NCI-H82 treated with DMSO at 0.1 percent for 48 hours (cell line): Measurements from ENCODE around the gene MRPL10.
A peak's percentile ranks its signal among the peaks of the same experiment; 100 is the strongest.

Experiments
- DNase-seq: peaks from one replicate; lab custom pipeline; 2025; ENCODE audit not compliant: unreplicated experiment; lab: John Stamatoyannopoulos, UW

MRPL10 gene

DNA sequence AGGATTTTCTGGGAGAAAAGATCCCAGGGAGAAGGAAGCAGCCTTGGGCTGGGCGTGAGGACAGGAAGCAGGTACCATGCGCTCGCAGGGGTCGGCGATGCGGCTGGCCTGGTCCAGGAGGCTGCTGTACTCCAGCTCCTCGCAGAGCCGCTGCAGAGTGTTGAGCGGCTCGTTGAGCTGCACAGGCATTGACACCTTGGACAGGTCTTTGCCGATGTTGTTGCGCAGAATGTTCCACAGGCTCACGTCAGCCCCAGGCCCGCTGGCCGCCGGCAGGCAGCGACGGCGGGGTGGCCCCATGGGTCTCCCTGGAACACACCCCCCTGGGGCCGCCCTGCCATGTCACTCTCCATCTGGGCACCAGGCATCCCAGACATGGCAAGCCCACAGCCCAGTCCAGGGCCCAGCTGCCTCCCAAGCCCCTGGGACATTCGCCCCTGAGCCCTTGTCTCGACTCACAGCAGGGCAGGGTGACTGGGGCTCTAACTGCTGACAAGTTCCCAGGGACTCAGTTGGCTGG lies 17.8 kb downstream of the MRPL10 start:
- no peak for DNase-seq

DNA sequence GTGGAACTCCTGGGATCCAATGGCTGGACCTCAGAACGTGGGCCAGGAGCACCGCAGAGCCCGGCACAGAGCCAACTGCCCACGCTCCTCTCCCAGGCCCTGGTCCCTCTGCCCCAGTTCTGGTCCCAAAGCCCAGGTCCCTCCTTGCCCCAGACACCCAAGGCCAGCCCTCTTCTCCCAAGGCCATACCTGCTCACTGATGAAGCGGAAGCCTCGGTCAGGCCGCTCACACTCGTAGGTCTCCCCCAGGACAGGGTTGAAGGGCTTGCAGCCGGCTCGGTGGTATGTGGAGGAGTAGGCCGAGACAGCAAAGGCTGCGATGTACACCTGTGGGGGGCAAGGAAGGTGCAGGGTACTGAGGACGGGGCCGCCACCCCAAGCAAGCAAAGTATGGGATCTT lies 18.3 kb downstream of the MRPL10 start:
- no peak for DNase-seq

DNA sequence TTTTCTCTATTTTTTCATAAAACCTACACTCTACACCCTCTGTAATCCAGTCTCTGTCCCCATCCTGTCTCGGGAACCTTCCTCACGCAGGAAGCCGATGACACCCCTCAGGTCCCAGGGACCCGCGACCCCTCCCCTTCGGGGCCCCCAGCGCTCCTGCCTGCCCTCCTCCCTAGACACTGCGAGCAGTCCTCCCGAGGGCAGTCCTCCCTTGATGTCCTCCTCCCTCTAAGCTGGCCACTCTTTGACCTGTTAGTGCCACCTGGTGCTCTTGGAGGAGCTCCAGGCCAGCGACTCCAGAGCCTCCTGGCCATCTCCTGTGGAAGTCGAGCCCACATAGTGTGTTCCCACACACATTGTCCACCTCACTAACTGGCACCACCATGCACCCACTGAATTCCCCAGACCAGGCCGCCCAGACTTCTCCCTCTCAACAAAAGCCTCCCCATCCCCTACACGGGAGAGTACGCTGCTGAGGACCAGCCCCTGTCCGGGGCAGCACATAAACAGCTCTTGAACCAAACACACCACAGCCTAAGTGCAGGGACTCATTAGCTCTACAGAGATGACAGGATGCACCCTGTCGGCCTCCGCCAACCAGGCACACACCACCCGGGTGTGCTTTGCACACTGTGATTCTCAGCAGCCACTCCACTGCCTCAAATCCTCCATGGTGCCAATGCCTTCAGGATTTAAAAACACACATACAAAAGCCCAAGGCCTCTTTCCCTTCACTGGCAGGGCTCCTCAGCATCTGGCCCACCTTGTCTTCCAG lies 19.0 kb downstream of the MRPL10 start:
- DNase-seq, result no peak

DNA sequence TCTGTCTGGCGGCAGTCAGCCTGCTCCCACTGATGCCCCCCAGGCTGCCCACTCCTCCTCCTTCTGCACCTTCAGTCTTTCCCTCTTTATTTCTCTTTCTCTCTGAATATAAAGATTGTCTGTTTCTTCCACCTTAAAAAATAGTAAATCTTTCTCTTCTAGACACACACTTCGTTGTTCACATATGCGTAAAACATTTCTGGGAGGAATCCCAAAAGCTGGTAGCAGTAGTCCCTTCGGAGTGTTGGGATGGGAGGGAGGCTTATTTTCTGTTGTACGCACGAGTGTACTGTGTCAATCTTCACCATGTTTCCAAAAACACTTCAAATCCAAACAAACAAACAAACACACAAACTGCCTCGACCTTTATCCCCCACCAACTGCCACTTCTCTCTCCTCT lies 19.6 kb downstream of the MRPL10 start:
- DNase-seq, result no peak

DNA sequence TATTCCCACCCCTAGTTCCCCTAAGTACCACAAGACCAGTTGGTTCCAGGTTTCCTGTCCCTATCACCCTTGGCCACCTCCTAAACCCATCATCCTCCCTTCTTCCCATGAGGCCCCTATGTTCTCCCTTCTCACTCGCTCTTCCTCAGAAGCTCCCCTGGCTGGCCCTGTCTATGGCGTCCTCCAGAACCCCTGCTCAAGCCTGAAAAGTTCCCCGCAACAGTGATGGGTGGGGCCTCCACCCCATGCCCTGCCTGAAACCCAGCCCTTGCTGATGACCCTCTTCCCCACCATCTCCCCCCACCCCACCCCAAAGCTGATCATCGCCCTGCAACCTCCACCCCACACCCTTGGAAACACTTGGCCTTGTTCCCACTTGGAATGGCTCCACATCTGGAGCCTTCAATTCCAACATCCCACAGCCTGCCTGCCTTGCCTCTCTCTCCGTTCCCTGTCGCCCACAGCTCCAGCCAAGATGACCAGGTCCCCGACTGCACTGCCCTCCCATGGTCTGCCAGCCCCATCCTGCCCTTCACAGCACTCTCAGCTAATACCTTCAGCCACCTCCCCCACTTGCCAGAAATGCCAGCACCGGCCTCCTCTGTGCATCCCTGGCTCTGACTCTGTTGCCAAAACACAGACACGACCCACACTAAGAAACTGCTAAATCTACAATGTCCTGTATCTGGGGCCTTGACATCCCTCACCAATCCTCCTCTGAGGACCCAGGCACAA lies 20.3 kb downstream of the MRPL10 start:
- DNase-seq, result no peak

DNA sequence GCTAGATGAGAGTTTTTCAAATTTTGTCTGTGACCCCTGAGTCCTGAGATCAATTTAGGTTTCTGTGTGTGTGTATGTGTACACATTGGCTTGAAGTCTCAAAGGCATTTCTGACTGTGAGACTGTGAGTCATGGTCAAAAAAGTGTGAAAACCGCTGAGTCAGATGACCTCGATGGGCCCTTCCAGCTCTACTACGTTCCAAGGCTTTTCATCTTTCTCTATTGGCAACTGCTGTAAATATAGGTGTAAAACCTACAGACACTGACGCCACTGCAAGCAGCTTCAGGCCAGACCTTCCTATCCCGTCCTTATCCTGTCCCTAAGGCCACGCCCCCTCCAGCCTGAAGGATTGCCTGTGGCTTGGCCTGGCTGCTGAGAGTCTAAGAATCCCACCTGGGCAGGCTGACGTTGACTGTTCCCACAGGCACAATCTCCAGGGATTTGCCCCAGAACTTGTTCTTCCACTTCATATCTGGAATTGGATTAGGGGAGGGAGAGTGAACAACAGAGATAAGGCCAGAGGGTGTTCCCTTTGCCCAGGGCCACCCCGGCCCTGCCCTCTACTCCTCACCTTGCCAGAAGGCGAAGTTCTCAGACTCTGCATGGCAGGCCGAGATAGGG lies 21.0 kb downstream of the MRPL10 start:
- no peak for DNase-seq

DNA sequence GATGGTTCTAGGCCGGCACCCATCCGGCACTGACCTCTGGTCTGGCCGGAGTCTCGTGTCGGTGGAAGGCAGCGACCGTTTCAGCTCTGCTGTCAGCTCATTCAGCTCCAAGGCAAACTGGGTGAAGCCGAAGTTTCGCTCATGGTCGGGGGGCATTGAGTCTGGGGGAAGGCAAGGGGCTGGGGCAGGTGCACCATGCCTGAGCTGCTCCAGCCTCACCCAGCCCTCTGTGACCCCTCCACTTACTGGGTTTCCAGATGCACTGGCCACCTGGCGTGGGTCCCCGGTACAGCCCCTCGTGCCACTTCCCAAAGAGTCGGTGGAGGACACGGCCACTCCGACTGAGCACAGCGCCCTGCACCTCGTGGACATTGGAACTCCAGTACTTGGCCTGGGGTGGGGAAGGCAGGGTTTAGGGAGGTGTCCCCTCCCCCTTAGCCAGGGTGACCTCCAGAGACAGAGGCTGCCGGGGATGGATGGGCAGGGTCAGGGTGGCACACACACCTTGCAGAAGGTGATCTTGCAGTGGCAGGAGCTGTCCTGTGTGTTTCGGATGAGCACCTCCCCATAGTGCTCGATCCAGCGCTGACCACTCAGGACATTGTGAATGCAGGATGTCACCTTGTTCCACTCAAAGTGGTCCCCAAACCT lies 22.4 kb downstream of the MRPL10 start:
- DNase-seq, result no peak

DNA sequence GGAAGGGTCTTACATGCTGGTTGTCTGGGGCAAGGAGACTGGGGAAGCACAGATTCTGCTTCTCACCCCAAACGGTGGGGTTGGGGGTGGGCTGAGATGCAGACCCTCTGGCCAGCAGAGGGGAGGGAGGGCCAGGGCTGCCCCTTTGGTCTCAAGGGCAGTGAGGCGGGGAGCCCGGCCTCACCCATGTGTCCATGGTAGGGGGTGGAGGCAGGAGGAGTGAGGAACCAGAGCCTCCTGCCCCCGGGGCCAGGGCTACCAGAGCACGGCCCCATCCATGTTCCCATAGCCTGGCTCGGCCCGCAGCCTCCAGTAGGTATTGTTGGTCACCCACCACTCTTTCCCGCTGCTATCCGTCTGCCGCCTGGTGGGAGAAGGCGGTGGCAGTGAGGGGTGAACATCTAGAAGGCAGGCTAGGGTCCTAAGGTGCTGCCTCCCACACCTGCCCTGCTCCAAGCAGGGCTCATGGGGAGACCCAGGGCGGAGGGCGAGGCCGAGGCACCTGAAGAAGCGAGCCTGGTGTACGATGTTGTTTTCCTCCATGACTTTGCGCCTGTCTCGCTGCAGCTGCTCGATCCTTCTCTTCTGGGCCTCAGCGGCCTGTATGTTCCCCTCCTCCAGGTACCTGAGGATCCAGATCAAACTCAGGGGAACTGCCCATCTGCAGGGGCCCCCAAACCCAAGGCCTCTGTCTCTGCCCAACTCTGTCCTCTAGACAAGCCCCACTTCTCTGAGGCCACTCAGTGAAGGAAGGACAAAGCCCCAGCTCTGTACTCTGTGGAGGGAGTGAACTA lies 23.1 kb downstream of the MRPL10 start:
- no peak for DNase-seq

DNA sequence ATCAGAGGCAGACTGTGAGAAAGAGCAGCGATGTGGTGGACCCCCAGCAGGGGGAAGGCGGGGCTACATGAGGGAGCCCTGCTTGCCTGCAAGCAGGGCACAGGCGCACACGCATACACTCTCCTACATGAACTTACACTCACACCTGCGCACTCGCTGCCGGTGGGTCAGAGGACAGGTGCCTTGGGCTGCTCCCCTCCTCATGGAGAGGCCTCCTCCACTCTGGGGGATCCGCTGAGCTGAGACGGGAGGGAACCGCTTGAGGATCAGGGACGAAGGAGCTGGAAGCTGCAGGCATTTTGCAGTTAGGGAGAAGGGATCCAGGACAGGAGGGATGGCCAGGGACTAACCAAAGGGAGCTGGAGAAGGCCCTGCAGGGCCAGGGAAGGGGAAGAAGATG lies 23.9 kb downstream of the MRPL10 start:
- DNase-seq, result no peak

DNA sequence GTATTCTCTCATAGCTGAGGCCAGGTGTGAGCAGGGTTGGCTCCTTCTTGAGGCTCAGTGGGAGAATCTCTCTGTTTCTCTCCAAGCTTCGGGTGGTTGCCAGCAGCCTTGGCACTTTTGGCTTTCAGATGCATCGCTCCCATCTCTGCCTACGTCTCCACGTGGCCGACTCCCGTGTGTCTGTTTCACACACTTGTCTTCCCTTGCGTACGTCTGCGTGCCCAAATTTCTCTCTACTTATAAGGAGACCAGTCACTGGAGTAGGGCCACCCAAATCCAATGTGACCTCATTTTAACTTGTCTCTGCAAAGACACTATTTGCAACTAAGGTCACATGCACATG lies 24.5 kb downstream of the MRPL10 start:
- DNase-seq, result no peak

DNA sequence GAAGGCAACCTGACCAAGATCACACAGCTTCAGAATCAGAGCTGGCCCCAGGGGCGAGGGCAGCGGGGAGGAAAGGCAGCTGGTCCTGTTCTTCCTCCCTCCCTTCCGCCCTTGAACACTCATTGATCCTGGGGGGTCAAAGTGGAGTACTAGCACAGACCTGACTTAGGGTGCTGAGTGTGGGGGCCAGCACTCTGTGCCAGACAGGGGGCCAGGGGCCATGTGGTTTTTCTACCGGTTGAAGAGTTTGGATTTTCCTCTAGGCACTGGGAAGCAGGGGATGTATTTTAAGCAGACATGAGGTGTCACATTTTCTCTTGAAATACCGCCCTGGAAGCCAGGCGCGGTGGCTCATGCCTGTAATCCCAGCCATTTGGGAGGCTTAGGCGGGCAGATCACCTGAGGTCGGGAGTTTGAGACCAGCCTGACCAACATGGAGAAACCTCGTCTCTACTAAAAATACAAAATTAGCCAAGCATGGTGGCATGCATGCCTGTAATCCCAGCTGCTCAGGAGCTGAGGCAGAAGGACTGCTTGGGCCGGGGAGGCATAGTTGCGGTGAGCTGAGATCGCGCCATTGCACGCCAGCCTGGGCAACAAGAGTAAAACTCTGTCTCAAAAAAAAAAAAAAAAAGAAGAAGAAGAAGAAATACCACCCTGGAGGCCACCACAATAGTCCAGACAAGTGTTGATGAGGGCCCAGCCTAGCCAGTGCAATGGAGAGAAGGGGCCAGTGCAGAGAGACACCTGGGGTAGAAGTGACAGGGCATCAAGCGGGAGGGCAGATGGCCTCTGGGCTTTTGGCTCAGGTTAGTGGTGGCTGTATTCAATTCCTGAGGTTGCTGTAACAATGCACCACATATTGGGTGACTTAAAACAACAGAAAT lies 25.1 kb downstream of the MRPL10 start:
- no peak for DNase-seq

DNA sequence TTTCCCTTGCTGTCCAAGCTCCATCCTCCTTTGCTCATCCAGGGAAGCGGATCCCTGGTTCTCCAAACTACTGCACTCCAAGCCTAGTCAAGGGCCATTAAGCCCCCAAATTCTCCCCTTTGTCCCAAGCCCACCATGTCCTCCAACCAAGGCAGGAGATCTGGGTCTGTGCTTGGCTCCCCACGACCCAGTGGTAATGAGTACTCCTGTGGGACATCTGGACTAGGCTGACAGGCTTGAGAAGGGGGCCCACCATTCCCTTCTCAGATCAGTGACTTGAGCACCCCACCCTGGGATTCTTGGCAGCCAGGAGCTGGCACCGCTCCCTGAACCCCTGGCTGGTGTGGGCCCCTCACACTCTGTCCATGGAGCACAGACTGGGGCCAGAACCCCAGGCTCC lies 26.9 kb downstream of the MRPL10 start:
- no peak for DNase-seq

DNA sequence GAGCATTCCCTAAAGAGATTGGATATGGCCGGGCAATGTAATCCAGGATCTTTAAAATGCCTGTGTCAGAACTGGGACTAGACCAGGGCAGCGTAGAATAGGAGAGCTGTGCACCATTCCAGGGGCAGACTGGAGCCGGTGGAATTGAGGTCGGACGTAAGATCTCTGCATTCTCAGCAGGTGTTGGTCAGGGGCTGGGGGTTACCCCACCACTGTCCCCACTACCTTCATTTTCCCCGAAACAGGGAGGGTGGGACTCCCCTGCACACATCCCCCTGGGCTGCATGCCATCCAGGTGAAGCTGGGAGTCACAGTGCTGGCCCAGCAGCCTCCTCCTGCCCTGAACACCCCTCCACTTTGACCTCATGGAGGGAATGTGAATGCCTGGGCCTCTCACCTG lies 27.6 kb downstream of the MRPL10 start:
- DNase-seq, result no peak

DNA sequence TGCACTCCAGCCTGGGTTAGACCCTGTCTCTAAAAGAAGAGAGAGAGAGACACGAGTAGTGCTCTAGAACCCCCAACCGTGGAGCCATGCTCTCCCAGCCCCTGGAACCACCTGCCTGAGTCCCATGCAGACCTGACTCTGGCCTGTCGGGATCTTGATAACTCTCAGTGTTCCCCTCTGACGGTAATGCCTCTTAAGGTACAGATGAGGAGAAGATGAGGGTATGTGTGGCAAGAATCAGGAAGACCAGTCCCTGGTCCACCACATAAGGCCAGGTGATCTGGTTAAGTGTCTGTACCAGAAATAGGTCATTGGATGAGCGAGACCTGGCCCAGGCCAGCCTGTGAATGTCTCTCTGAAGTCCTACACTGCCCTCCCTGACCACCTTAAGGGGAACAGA lies 28.1 kb downstream of the MRPL10 start:
- no peak for DNase-seq

DNA sequence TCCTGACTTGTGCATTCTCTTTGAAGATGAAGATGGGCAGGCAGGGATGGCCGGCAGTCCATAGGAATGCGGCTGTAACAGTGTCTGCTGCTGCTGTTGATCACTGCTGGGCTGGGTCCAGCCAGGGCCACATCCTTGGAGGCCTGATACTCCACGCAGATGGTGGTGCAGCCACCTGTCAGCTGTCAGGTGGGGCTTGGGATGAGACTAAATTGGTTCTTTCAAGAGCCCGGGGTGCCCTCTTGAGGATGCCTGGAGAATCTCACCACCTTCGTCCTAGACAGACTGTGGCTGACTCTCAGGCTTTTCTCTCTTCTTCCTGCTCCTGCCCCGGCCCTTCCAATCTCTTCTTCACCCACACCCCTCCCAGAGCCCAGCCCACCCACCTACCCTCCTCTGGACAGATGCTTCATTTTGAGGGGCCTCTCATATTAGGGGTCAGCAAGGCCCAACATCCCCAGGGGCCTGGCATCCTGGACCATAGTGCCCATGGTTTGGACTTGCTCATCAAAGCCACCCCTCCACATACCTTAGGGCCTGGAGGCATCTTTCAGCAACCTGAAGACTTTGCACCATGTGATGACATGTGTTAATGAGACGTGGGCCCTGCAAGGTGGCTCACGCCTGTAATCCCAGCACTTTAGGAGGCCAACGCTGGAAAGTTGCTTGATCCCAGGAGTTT lies 28.9 kb downstream of the MRPL10 start:
- DNase-seq, result peak; percentile 54

DNA sequence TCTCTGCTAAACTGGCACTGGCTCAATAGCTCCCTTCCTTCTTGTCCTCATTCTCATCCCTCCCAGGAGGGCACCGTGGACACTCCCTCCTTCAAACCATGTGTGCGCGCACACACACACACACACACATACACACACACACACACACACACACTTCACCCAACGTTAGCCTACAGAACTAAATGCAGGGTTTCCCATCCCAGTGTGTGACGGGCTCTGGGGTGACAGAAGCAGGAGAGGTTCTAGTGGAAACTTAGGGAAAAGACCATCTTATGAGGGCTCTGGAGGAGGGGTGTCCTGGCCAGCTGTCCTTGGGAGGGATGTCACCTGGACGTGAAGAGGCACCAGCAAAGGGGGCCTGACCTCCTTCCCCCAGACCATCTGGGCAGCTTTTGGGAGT lies 29.4 kb downstream of the MRPL10 start:
- no peak for DNase-seq

DNA sequence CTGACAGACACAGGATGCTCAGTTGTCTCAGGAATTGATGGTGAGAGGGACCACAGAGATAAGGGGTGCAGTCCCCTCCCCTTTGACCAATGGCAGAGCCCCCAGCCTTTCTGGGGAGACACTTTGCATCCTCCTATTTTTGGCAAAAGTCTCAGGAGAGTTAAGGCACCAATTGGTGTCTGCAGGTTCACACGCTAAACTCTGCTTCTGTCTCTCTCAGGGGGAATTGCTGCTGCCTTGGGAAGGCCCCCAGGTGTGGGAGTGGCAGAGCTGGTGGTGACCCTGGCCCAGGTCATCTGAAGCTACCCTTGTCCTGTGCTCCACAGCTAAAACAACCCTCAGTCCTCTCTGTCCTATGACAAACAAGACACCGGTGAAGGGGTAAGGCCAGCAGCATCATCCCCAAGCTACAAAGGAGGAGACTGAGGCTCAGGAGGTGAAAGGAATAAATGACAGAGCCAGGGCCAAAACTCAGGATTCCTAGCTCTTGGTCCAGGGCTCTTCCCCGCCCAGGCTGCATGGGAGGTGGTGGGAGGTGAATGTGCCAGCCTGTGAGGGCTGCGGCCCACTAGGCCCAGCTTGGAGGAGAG lies 30.1 kb downstream of the MRPL10 start:
- no peak for DNase-seq

DNA sequence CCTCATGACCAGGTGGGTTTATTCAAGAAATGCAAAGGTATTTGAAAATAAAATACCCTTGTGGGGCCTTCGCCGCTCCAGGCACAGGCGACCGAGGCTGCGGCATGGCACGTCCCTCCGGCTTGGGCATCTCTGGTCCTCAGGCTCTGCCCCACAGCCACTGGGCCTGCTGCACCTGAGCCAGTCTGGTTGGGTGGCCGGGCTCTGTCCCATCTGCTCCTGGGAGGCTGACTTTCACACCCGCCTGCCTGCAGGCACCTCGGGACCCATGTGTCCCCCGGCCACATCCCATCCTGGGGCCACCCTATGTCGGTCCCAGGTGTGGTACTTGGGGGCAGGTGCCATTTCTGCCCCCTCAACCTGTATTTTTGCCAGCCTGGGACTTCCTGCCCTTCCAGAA lies 30.7 kb downstream of the MRPL10 start:
- DNase-seq, result no peak

DNA sequence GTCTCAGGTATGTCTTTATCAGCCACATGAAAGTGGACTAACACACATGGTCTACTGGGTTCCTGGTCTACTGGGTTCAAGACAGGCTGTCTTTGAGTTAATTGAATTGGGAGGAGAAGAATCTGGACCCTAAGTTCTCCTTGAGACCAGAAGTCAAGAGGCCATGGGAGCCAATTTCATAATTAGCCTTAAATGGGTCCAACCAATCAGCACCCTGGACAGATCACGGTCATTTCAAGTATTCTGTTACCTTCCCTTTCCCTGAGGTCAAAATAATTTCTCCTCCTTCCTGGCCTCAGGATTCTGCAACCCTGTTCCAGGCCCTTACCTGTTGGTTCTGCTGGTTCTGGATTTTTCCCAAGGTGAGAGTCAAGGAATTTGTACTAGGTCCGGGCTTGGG lies 33.5 kb downstream of the MRPL10 start:
- DNase-seq, result no peak
